HG03575 (cell line): Measurements from ENCODE around the gene FOXD4L3.
"Not testable (repeated sequence)": the region's sequence is repeated elsewhere in the genome, so short reads cannot be mapped to it uniquely, and the experiment has no call there.

Experiments
- ATAC-seq: cut with Tn5 transposase; IDR thresholded peaks from one replicate; pipeline ENCODE4 v1.9.1; 2021; ENCODE audit not compliant: unreplicated experiment, insufficient number of reproducible peaks, low FRiP score; ENCODE audit errors: extremely low read depth

FOXD4L3 gene

GRCh38 chr9:68342265-68343025 lies 39.8 kb downstream of the FOXD4L3 start:
- ATAC-seq, result not testable (repeated sequence)

- not testable (repeated sequence) for ATAC-seq
These were observed 40.6 kb downstream of the FOXD4L3 start for GRCh38 chr9:68343242-68343641.

- ATAC-seq, result not testable (repeated sequence)
These were observed 41.3 kb downstream of the FOXD4L3 start for GRCh38 chr9:68343992-68344391.

GRCh38 chr9:68351689-68352088 lies 49.0 kb downstream of the FOXD4L3 start:
- not testable (repeated sequence) for ATAC-seq
